ENCODE measurements around the gene SIRPB2.

The SIRPB2 gene

GRCh38 chr20:1534526-1534925 lies 43.3 kb upstream of the SIRPB2 start:
- no peak overlapping the region for H3K4me3 ChIP-seq (ENCODE audit: control insufficient read depth, low read depth, low read length)
- no peak for DNase-seq (ENCODE audit: low read depth)
- no peak for TF ChIP-seq CTCF (IDR thresholded peaks at IDR 0.05; ENCODE audit: control insufficient read depth, insufficient read depth, low read depth, low read length, missing control alignments)

- TF ChIP-seq CTCF (IDR thresholded peaks at IDR 0.05; ENCODE audit: control insufficient read depth, insufficient read depth, low read depth, low read length, missing control alignments): no peak
- no peak overlapping the region for H3K4me3 ChIP-seq (ENCODE audit: control insufficient read depth, low read depth, low read length)
- no peak for DNase-seq (ENCODE audit: low read depth)
These were observed 41.8 kb upstream of the SIRPB2 start for GRCh38 chr20:1533059-1533458.

- H3K4me3 ChIP-seq (ENCODE audit: control insufficient read depth, low read depth, low read length): no peak overlapping the region
- no peak for DNase-seq (ENCODE audit: low read depth)
- no peak for TF ChIP-seq CTCF (IDR thresholded peaks at IDR 0.05; ENCODE audit: control insufficient read depth, insufficient read depth, low read depth, low read length, missing control alignments)
These were observed 37.6 kb upstream of the SIRPB2 start for GRCh38 chr20:1528811-1529210.

GRCh38 chr20:1527923-1528322 lies 36.7 kb upstream of the SIRPB2 start:
- no peak for TF ChIP-seq CTCF (IDR thresholded peaks at IDR 0.05; ENCODE audit: control insufficient read depth, insufficient read depth, low read depth, low read length, missing control alignments)
- no peak overlapping the region for H3K4me3 ChIP-seq (ENCODE audit: control insufficient read depth, low read depth, low read length)
- no peak for DNase-seq (ENCODE audit: low read depth)

- DNase-seq (ENCODE audit: low read depth): no peak
- no peak overlapping the region for H3K4me3 ChIP-seq (ENCODE audit: control insufficient read depth, low read depth, low read length)
- TF ChIP-seq CTCF (IDR thresholded peaks at IDR 0.05; ENCODE audit: control insufficient read depth, insufficient read depth, low read depth, low read length, missing control alignments): no peak
These were observed 35.7 kb upstream of the SIRPB2 start for GRCh38 chr20:1526896-1527295.

- no peak for TF ChIP-seq CTCF (IDR thresholded peaks at IDR 0.05; ENCODE audit: control insufficient read depth, insufficient read depth, low read depth, low read length, missing control alignments)
- no peak overlapping the region for H3K4me3 ChIP-seq (ENCODE audit: control insufficient read depth, low read depth, low read length)
These were observed 35.1 kb upstream of the SIRPB2 start for GRCh38 chr20:1526310-1526709.

GRCh38 chr20:1524004-1524403 lies 32.8 kb upstream of the SIRPB2 start:
- no peak for DNase-seq (ENCODE audit: low read depth)
- no peak for TF ChIP-seq CTCF (IDR thresholded peaks at IDR 0.05; ENCODE audit: control insufficient read depth, insufficient read depth, low read depth, low read length, missing control alignments)
- H3K4me3 ChIP-seq (ENCODE audit: control insufficient read depth, low read depth, low read length): no peak overlapping the region

More at GRCh38 chr20:1526310-1526709, 35.1 kb upstream of the SIRPB2 start:
- DNase-seq (ENCODE audit: low read depth): no peak
